CD4-positive, alpha-beta T cell treated with Interleukin-17A for 4 hours (primary cell): Measurements from ENCODE around the gene LPP.

Experiments used
- DNase-seq: peaks from one replicate; pipeline ENCODE4 v3.0.0-alpha.2; 2020; ENCODE audit warnings: mixed read lengths

Gene LPP

DNA sequence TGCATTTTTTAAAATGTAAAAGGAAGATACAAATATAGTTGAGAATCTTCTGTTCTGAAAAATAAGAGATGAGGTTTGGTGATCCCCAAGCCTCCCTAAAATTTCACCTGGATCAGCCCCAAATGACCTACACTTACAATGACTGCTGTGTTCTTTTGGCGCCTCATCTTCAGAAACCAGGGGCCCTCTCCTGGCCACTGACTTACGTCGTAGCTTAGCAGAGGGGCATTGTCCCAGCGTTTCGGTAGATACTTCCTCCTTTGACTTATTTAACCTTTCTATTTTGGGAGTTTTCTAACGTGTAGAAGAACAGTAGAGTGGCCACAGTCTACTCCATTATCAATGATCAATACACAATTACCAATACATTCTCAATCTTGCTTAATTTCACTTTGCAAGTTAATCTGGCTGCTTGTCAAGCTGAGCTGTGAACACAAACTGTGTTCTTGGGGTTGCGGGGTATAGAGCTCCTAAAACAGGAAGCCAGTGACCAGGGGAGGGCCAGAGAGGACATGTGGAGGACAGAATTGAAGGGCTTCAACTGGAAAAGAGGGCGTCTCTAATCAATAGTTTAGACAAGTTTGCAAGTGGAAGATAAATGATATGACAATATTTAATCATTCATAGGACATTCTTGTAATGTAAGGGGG lies 419.5 kb downstream of the LPP start:
- DNase-seq, result no peak

DNA sequence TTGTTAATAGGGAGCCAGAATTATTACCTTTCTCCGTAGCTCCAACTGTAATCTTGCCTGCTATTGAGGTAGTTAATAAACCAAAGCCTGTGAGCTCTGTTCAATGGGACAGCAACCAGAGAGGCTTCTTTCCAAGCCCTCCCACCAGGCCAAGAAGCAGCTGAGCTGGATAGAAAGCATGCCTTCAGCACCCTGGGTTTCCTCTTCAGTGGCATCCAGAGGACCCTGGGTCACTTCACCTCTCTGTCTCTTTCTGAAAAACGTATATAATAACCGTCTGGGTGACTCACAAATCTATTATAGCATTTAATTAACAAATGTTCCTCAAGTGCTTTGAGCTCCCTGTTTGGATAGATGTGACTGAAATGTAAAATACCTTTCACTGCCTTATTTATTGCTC lies 420.0 kb downstream of the LPP start:
- DNase-seq, result no peak

DNA sequence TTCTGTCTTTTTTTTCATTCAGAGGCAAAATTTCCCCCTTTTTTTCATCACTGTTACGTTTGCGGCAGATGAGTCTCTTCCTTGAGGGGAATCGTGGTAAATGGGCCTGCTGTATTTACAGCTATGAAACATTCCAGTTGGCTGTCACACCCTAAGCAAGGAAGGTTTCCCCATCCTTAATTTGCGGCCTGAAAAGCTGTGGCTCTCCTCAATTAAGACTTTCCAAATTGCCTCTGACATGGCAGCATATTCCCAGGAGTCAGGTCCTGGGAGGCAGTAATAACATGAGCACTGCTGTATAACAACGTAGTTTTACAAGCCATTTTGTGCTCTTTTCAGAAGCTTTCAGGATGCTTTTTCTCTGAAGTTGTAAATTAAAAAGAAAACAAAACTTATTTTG lies 420.9 kb downstream of the LPP start:
- DNase-seq, result no peak

DNA sequence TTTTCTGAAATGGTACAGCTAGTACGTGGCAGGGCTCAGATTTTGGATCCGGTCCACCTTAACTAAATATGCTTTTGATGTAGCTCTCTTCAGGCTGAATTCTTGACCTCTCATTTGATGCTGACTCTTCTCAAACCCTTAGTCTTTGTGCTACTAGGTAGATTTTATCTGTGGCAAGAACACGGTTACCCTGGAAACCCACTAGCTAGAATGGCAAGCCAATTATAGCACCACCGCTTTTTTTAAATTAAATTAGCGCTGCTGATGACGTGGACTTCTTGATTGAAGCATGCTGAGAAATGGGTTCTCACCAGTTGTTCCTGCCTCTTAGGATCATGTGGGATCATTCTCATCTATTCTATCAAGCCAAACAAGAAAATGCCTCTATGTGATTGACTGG lies 421.5 kb downstream of the LPP start:
- DNase-seq, result no peak

DNA sequence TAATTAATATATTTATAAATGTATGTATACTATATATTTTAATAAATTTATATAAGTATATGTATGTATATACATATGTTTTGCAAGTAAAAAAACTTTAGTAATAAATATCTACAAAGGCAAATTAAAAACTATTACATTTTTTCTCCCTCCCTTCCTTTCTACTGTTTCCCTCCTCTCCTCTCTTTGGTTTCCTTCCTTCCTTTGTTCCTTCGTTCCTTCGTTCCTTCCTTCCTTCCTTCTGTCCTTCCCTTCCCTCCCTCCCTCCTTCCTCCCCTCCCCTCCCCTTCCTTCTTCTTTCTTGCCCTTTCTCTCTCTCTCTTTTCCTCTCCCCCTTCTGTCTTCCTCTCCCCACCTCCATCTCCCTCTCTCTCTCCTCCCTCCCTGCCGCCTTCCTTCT lies 423.6 kb downstream of the LPP start:
- DNase-seq, result no peak

DNA sequence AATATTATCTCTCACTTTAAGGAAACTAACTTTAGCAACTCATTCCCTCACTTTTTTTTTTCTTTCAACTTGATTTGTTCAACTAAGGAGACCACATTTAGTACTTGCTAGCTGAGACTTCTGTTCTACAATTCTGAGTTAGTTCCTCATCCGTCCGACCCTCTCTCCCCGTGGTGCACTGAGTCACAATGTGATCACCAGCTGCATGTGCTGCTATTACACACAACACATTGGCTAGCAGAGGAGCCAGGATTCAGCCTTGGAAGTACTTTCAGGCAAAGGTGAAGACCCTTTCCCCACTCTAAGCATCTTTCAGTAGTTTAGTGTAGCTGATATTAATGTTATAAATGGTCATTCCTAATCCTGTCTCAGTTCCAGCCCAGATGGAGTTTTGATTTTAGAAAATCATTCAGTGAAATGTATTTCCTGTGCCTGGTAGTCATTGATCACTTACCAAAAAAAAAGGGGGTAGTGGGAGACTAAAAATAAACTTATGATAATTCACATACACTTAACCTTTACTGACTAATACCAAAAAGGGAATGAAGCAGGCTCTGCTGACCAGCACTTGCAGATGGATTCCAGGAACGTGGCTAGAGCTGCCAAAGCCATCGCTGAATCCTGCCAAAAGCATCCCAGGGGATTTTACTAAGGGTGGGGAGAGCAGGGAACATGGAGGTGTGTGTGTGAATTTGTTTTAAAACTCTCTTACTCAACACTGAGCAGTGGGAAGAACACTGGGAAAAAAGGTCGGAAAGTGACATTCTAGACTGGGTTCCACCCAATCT lies 424.8 kb downstream of the LPP start:
- no peak for DNase-seq

DNA sequence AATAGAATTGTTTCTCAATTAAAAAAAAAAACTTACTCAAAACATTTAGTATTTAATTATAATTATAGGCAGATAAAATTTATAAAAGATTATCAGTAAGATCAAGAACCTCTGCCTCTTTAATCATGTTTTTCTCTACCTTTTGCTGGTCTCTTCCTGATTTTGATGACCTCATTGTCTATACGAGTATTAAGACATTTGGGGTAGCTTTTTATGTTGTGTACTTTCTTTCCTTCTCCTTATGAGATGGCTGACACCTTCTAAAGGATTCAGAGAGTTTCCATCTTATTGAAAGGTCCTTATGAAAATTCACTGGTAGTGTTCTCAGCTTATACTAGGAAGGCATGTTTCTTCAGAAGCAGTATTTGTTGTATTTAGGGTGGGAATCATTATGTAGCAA lies 426.3 kb downstream of the LPP start:
- DNase-seq, result no peak

DNA sequence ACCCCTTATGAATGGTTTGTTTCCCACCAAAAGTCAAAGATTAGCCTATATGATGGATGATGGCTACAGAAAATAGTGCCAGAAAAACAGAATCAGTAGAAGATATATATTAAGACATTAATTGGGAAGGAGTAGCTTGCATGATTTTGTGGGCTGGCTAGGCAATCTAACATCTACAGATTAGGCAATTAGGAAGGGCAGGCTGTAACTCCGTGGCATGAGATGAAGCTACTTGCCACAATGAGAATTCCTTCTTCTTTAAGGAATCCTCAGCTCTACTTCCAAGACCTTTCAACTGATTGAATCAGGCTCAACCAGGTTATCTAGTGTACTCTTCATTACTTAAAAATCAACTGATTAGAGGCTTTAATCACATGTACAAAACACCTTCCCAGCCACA lies 426.7 kb downstream of the LPP start:
- DNase-seq, result no peak

DNA sequence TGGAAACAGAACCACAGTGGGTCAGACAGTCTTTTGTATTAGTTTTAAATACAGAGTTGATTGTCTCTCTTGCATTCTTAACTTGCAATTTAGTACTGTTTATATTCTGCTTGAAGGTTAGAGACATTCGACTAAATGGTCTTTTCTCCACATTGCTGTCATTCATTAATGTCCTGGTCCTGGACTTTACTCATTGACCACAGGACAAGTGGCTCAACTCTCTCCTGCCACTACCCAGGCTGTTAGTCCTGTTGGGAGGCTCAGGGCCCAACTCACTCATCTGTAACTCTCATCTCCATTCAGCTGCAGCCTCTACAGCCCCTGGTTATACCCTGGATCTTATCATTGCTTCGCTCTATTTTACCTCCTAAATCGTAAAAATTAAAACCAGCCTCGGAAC lies 427.4 kb downstream of the LPP start:
- DNase-seq, result no peak

DNA sequence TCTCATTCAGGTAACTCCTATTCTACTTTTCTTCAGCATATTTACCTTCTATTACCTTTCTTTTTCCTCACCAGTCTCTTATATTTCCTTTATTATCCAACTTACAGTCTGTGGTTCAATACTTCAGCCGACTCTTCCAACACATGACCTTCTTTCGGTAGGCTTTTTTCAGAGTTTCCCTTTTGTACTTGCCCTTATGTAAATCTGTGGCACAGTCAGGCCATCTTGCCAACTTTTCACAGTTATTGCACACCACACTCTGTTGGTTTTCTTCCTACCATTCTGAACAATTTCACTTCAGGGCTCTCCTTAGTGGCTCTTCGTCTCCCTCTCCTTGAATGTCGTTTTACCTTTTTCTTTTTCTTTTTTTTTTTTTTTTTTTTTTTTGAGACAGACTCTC lies 427.8 kb downstream of the LPP start:
- no peak for DNase-seq

DNA sequence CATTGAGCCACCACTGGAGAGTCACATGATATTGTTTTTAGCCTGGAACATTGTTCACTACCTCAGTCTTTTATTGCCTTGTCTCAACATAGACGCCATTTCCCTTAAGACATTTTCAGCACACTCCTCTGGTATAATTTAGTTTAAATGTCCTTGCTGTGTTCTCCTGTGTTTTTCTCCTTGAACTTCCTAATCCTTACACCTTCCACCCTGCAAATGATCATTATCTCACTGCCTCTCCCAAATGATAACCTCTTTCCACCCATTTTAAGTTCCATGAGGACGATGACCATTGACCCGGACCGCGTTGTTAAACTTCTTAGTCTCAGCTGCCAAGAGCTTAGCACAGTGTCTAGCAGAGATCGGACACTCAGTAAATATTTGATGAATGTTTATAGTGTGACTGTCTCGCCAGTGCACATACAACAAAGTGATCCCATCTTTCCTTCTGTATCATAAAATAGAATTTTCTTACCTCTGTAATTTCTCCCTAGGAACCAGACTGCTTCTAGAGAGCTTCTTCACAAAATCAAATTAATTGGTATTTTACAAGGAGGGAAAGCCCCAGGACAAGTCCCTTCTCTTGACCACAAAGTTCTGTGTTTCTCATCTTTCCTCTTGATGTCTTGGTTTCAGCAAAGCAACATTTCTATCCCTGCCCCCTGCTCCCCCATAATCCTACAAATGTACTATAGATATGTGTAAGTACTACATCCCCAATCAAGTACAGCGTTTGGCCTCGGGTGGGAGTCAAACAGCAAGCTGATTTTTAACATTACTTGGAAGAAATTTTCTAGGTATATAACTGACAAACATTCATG lies 429.6 kb downstream of the LPP start:
- DNase-seq, result no peak

DNA sequence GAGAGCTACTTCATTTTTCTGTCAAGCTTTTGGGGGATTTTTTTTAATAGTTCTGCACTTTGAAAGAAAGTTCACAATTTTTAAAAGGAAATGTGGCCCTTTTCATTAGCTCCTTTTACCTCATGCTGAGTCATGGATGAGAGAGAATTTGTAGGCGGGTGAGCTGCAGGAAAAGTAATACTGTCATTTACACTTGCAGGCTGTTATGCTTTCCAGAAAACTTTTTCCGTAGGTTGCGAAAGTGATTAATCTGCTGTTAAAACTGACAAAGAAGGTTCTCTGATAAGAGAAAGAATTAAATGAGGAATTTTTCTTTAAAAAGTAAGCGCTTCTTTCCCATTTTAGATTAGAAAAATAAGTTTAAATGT lies 430.2 kb downstream of the LPP start:
- DNase-seq, result no peak

DNA sequence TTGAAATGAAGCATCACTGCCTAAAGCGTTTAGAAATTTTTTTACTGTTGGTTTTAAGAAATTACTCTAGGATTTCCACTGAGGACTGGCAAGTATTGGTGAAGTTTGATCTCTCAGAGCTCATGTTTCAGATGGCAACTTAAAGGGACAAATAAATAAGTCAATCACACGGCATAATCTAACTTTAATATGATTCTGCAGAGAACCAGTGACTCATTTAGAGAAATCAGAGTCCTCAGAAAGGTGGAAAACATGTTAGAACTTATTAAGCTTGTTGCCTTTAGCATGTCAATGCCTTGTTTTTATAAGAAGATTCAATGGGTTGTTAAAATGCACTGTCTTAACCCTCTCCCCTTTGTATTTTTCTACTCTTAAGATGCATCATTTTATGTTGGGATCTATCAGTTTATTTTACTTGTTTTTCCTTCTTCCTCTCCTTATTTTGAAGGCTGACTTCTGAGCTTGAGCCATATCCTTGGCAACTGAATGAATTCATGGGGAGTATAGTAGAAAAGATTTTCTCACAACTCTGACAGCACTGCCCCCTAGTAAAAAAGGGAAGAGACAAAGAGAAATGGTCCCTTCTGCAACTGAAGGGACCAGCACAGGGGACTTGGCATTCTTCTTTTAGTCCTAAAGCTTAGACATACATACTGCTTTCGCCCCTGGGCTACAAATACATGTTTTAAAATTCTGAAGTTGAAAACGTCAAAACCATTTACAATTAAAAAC lies 431.2 kb downstream of the LPP start:
- DNase-seq, result no peak

DNA sequence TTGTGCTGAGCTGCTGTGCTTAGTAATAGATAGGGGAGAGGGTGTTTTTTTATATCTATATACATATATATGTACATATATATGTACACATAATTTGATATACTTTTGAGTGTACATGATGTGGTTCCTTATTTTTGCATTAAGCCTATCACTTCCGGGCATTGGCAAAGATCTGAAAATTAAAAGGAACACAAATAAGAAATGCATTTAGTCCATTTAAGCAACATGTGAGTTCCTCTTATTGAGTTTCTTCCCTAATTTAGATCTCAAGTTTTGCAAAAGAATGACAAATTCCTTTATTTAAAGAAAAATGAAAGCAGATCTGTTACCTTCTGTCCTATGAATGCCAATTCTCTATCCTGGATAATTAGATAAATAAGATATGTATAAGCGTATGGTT lies 435.1 kb downstream of the LPP start:
- no peak for DNase-seq

DNA sequence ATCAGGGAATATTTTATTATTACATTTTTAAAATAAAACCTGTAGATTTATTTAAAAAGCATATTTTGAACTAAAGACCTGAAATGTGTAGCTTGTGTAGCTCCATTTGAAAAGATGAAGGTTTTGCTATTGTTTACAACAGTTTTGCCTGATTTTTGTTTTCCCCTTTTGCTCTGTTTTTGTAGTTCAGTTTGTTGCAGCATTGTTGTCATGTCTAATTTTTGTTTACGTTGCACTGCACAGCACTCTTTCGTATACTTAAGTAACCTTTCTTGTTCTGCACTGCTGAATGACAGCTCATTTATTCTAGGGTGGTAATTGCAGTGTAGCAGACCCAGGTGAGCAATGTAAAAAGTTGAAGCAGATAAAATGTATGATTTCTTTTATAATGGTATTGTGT lies 435.8 kb downstream of the LPP start:
- no peak for DNase-seq

DNA sequence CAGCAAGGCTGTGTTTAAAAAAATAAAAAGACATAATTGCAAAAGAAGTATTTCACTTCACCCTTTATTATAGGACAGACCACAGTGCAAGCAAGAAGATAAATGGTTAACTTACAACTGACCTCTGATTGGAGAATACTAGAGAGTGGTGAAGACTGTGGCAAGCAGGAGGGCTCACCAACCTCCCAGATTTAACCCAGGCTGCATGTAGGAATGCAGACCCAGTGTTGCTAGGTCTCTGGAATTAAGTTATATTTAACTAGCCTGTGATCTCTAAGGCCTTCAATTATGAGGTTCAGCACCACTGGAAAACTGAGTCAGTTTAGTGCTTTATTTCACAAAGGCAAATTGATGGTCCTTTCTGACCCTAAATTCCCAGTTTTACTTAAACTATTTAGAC lies 436.6 kb downstream of the LPP start:
- no peak for DNase-seq

DNA sequence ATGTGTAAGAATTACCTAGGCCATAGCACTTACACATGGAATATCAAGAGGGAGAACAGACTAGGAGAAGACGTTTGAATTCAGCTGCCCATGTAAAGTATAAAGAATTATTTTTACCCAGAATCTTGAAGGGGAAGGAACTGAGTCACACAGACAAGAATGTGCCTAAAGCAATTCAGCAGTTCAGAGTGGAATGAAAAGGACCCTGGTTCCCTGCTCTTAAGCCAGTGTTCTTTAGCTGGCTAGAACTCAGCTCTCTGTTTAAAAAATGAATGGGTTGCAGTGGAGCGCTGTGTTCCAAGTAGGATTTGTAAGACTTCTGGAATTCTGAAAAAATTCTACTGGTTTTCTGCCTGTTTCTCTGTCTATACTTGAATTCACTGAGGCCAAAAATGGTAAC lies 440.2 kb downstream of the LPP start:
- DNase-seq, result no peak

DNA sequence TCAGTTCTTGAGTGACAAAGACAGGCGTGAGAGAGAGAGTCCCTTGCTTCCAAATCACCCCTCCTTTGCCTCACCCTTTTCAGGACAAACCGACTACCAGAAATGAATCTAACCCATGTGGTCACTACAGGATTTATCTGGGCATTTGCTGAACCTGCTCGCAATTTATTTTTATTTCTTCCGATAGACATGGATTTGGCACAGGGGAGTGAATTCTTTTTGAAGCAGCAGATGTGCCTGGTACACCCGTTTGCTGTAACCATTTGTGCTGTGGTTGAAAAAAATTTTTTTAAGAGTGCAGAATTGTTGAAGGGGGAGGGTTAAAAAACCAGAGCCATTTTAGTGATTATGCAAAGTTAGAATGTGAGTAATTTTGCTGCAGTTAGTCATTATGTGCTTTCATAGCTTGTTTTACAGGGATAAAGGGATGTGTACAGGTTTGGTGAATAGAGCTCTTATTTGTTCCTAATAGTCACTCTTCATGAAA lies 442.0 kb downstream of the LPP start:
- no peak for DNase-seq

DNA sequence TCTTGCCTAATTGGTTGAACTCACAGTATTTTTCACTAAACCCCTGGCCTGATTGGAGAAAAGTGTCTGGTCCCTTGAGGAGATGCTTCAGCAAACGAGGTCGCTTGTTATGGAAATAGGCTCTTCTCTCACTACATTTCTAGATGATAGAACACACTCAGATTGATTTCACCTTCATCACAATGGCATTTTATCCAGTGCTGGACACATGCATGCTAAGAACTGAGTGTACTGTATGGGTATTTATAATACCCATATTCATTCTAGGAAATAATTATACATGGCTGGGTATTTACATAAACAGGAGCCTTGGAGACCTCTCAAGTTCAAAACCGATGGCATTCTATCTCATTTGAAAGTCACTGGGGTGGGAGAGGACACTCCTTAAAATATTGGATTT lies 444.9 kb downstream of the LPP start:
- DNase-seq, result no peak

DNA sequence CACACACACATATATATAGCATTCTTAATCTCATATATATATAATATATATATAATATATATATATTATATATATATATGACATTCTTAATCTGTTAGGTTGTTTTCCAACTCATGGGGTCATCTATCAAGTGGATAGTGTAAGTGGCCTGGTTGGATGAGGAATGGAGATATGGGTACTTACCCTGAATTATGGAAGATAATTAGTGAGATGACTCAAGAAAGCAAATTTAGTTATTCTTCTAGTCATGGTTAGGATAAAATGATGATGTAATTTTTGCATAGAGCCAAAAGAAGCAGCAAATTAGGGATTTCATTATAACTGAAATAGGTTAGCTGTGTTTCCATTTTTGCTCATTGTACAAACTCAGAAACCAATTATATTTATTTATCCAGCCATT lies 448.2 kb downstream of the LPP start:
- DNase-seq, result no peak

DNA sequence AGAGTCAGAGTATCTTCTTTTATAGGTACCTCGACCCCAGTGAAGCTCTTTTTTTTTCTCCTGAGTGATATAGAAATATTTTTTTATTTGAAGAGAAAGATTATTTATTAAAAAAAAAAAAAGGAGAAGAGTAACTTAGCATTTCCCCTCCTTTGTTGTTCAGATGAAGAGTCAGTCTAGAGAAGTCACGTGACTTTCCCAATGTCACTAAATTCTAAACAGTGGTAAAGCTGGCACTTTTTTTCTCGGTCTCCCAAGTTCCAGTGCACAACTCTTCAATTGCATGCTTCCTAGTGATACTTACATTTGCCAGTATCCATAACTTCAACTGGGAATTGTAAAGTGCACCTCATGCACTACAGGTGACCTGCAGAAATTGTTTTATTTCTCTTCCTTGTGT lies 448.7 kb downstream of the LPP start:
- no peak for DNase-seq

DNA sequence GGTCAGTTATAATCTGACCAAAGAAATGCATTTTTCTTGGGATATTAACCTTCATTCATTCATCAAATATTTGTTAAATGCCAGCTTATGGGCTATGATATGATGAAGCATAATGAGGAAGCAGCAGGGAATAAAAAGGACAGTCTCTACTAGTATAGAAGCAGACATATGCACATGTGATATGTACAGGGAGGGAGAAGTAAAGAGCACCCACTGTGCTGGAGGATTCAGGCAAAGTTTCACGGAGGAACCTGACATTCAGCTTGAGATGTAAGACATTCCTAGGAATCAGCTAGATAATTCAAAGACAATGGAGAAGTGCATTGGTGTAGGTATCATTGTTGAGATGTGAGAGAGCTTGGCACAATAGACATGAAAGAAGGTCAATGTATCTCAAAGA lies 450.7 kb downstream of the LPP start:
- no peak for DNase-seq

DNA sequence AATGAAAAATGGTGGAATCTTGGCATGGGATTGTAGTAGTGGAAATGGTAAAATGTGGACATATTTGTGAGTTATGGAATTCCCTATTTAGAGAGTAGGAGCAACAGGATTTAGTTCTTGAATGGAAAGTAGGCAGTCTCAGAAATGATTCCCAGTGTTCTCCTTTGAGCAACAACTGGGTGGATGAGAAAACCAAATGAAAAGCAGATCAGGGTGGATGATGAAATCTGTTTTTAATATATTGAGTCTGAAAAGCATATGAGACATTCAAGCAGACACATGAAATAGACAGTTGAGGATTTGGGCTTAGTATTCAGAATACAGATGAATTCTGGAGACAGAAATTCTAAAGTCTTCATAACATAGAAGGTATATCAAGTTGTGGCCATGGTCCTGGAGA lies 451.3 kb downstream of the LPP start:
- no peak for DNase-seq
